Esophagus muscularis mucosa (tissue), 4 donors: ENCODE results near the gene DEGS1. TPM values are rescaled to one million over a fixed set of nuclear protein-coding genes. Genes with fewer than 3 reads are reported as not detected.

Experiments
- DNase-seq: peaks from one replicate; pipeline ENCODE4 v3.0.0-alpha.2; 2017; ENCODE audit errors: extremely low spot score
- H3K27ac ChIP-seq, 4 donors: fragments of 200-600 bp; sonication (generic); replicated peaks in 1 of 4; 1 replicate in 3 of 4; 2 replicates in 1 of 4; pipeline ENCODE4 v1.5.1; 2016 to 2019; ENCODE audit warnings: mild to moderate bottlenecking in 1 of 4
- H3K27me3 ChIP-seq, 4 donors: fragments of 200-600 bp; sonication (generic); one replicate each; pipeline versions ENCODE4 v1.5.1 to v1.6.0; 2016 to 2019
- H3K36me3 ChIP-seq, 4 donors: fragments of 200-600 bp; sonication (generic); one replicate each; pipeline ENCODE4 v1.5.1; 2016 to 2019
- H3K4me1 ChIP-seq, 4 donors: fragments of 200-600 bp; sonication (generic); one replicate each; pipeline ENCODE4 v1.5.1; 2016 to 2019
- H3K4me3 ChIP-seq, 4 donors: fragments of 200-600 bp; sonication (generic); 1 replicate in 2 of 4; 2 replicates in 2 of 4; pipeline ENCODE4 v1.5.1; 2016 to 2019; ENCODE audit warnings: mild to moderate bottlenecking in 4 of 4, moderate library complexity in 1 of 4
- H3K9me3 ChIP-seq, 4 donors: fragments of 200-600 bp; sonication (generic); 1 replicate in 3 of 4; 2 replicates in 1 of 4; pipeline ENCODE4 v1.5.1; 2016 to 2019
- CTCF ChIP-seq, 3 experiments: fragments of 200-600 bp in 2 of 3; fragments of 450-650 bp in 1 of 3; sonication (generic) in 2 of 3; IDR thresholded peaks; one replicate each; pipeline ENCODE4 v1.5.1; 2017 to 2019; ENCODE audit warnings: antibody characterized with exemption in 3 of 3, mild to moderate bottlenecking in 2 of 3, moderate library complexity in 1 of 3
- EP300 ChIP-seq: sonication (generic); formaldehyde crosslinking; IDR thresholded peaks from one replicate; pipeline ENCODE4 v1.6.1; 2017; ENCODE audit warnings: antibody characterized with exemption
- POLR2A ChIP-seq: fragments of 450-650 bp; IDR thresholded peaks from one replicate; pipeline ENCODE4 v1.6.1; 2017; ENCODE audit warnings: antibody characterized with exemption, moderate library complexity, mild to moderate bottlenecking, low read depth
- POLR2AphosphoS5 ChIP-seq, 2 donors: sonication (generic); formaldehyde crosslinking; IDR thresholded peaks; one replicate each; pipeline ENCODE4 v1.6.1; 2017; ENCODE audit warnings: antibody characterized with exemption in 2 of 2
- WGBS: methylation state at CpG from one replicate; pipeline ENCODE4 v1.1.5; 2018; 5-methylcytosine and 5-hydroxymethylcytosine counted together
- intact Hi-C: fragments of 100-400 bp; cut with DNase I; formaldehyde crosslinking; loops from one replicate; pipeline ENCODE4 v1.15.1; 2023
- total RNA-seq, 4 donors: library from RNA; depleted of rRNA; stranded (reverse); fragments of >200 nt; gene quantifications; one replicate each; pipeline versions ENCODE4 v1.1.0 to v1.2.1, GENCODE V29; 2016

The DEGS1 gene
- total RNA-seq, 4 donors from 2014 or later: 117 to 152 (median 124) TPM

- H3K4me1 ChIP-seq: peaks cover 24 to 32% (median 29%) of the 10 kb centered on the region in 4 donors
- intact Hi-C loops: loop anchor here (5.0 to 10.0 kb wide), 2 partner anchors 41 to 66 kb away; partner anchors contain the start of gene FBXO28
Observed at GRCh38 chr1:224180783-224181452, 2.1 kb upstream of the DEGS1 start.

GRCh38 chr1:224181453-224181810 lies 1.6 kb upstream of the DEGS1 start:
- intact Hi-C loops: loop anchor here (5.0 to 10.0 kb wide), 2 partner anchors 41 to 67 kb away; partner anchors contain the start of gene FBXO28
- Histone ChIP-seq H3K9me3 (no peaks in the 10 kb centered on the region), H3K4me1 (peaks cover 24 to 36% (median 33%) of the 10 kb centered on the region in 4 donors), H3K27me3 (no peaks in the 10 kb centered on the region), H3K27ac (no peak overlapping the region), H3K36me3 (peaks cover 0 to 7% (median 0%) of the 10 kb centered on the region in 4 donors), H3K4me3 (no peak overlapping the region)
- WGBS: 82% methylated on average over 4 of the region's 4 CpGs
- TF ChIP-seq CTCF (IDR thresholded peaks at IDR 0.05) (no peak), POLR2AphosphoS5 (IDR thresholded peaks at IDR 0.05) (no peak), EP300 (no peak), POLR2A (no peak)
- DNase-seq: no peak

More at GRCh38 chr1:224180783-224181452, 2.1 kb upstream of the DEGS1 start:
- no peak overlapping the region for H3K4me3 ChIP-seq
- no peaks in the 10 kb centered on the region for H3K9me3 ChIP-seq
- peaks cover 0 to 5% (median 0%) of the 10 kb centered on the region in 4 donors for H3K36me3 ChIP-seq
- no peak overlapping the region for H3K27ac ChIP-seq
- no peak for DNase-seq
- H3K27me3 ChIP-seq: no peaks in the 10 kb centered on the region
- 92% methylated on average over 11 of the region's 11 CpGs for WGBS
- TF ChIP-seq POLR2A: no peak
- no peak for TF ChIP-seq EP300
- TF ChIP-seq POLR2AphosphoS5 (IDR thresholded peaks at IDR 0.05): no peak
- no peak for TF ChIP-seq CTCF (IDR thresholded peaks at IDR 0.05)

GRCh38 chr1:224182057-224182865 lies 779 bp upstream of the DEGS1 start:
- Histone ChIP-seq H3K27me3 (no peaks in the 10 kb centered on the region), H3K27ac (peak overlapping the region; percentile 98 to 99 (median 98)), H3K4me3 (peak overlapping the region; percentile 87 to 97 (median 93)), H3K4me1 (peaks cover 24 to 43% (median 41%) of the 10 kb centered on the region in 4 donors), H3K36me3 (peaks cover 0 to 7% (median 0%) of the 10 kb centered on the region in 4 donors), H3K9me3 (no peaks in the 10 kb centered on the region)
- no peak for TF ChIP-seq POLR2AphosphoS5 (IDR thresholded peaks at IDR 0.05)
- 70% methylated on average over 22 of the region's 22 CpGs for WGBS
- no peak for DNase-seq
- intact Hi-C loops: loop anchor here (5.0 to 10.0 kb wide), 2 partner anchors 40 to 67 kb away; partner anchors contain the start of gene FBXO28

- Histone ChIP-seq H3K27ac (peak overlapping the region; percentile 98 to 99 (median 98)), H3K36me3 (peaks cover 0 to 7% (median 0%) of the 10 kb centered on the region in 4 donors), H3K9me3 (no peaks in the 10 kb centered on the region), H3K4me1 (peaks cover 24 to 48% (median 47%) of the 10 kb centered on the region in 4 donors), H3K27me3 (no peaks in the 10 kb centered on the region), H3K4me3 (peak overlapping the region; percentile 87 to 97 (median 93))
- no peak for DNase-seq
- TF ChIP-seq POLR2AphosphoS5 (IDR thresholded peaks at IDR 0.05) (no peak), EP300 (no peak), CTCF (IDR thresholded peaks at IDR 0.05) (no peak), POLR2A (no peak)
- intact Hi-C loops: loop anchor here (5.0 to 10.0 kb wide), 2 partner anchors 39 to 69 kb away; partner anchors contain the start of gene FBXO28
- 0% methylated on average over 15 of the region's 53 CpGs for WGBS
Observed at GRCh38 chr1:224183591-224184312, 712 bp downstream of the DEGS1 start.
